GM19351 (cell line): ENCODE results near the gene ARHGEF28.

Experiments
- ATAC-seq: cut with Tn5 transposase; IDR thresholded peaks from one replicate; pipeline ENCODE4 v1.9.1; 2021; ENCODE audit warnings: mild to moderate bottlenecking, moderate library complexity; ENCODE audit not compliant: unreplicated experiment

ARHGEF28 gene

GRCh38 chr5:73692166-73692640 is 66.2 kb downstream of the ARHGEF28 start:
- ATAC-seq, result no peak

GRCh38 chr5:73692981-73693380 is 67.0 kb downstream of the ARHGEF28 start:
- no peak for ATAC-seq

GRCh38 chr5:73693573-73694061 is 67.6 kb downstream of the ARHGEF28 start:
- ATAC-seq, result no peak

- peak; percentile 64 for ATAC-seq
Measured at GRCh38 chr5:73694089-73694488, 68.1 kb downstream of the ARHGEF28 start.

GRCh38 chr5:73698011-73698410 is 72.0 kb downstream of the ARHGEF28 start:
- ATAC-seq, result no peak

GRCh38 chr5:73701566-73701965 is 75.6 kb downstream of the ARHGEF28 start:
- no peak for ATAC-seq

- ATAC-seq, result no peak
Measured at GRCh38 chr5:73702534-73702933, 76.5 kb downstream of the ARHGEF28 start.

- no peak for ATAC-seq
Measured at GRCh38 chr5:73702951-73703350, 77.0 kb downstream of the ARHGEF28 start.

GRCh38 chr5:73705364-73705763 is 79.4 kb downstream of the ARHGEF28 start:
- no peak for ATAC-seq

GRCh38 chr5:73706963-73707362 is 81.0 kb downstream of the ARHGEF28 start:
- no peak for ATAC-seq

- ATAC-seq, result no peak
Measured at GRCh38 chr5:73709536-73710129, 83.6 kb downstream of the ARHGEF28 start.

GRCh38 chr5:73716284-73716808 is 90.3 kb downstream of the ARHGEF28 start:
- no peak for ATAC-seq

- no peak for ATAC-seq
Measured at GRCh38 chr5:73718762-73719161, 92.8 kb downstream of the ARHGEF28 start.

GRCh38 chr5:73719632-73720031 is 93.6 kb downstream of the ARHGEF28 start:
- ATAC-seq, result no peak

- ATAC-seq, result no peak
Measured at GRCh38 chr5:73722231-73722630, 96.2 kb downstream of the ARHGEF28 start.

- no peak for ATAC-seq
Measured at GRCh38 chr5:73726071-73726470, 100.1 kb downstream of the ARHGEF28 start.

GRCh38 chr5:73726606-73727231 is 100.7 kb downstream of the ARHGEF28 start:
- no peak for ATAC-seq

GRCh38 chr5:73727470-73727869 is 101.5 kb downstream of the ARHGEF28 start:
- no peak for ATAC-seq

GRCh38 chr5:73728493-73729273 is 102.7 kb downstream of the ARHGEF28 start:
- no peak for ATAC-seq

GRCh38 chr5:73729329-73729728 is 103.3 kb downstream of the ARHGEF28 start:
- ATAC-seq, result no peak

GRCh38 chr5:73732045-73732444 is 106.0 kb downstream of the ARHGEF28 start:
- ATAC-seq, result no peak

- ATAC-seq, result no peak
Measured at GRCh38 chr5:73733219-73733618, 107.2 kb downstream of the ARHGEF28 start.
